ENCODE measurements around the gene SNX5. TPM values are rescaled to one million over a fixed set of nuclear protein-coding genes. Genes with fewer than 3 reads are reported as not detected.

SNX5 gene
- total RNA-seq, 2 experiments from 2014 or later: 234 to 256 TPM

DNA sequence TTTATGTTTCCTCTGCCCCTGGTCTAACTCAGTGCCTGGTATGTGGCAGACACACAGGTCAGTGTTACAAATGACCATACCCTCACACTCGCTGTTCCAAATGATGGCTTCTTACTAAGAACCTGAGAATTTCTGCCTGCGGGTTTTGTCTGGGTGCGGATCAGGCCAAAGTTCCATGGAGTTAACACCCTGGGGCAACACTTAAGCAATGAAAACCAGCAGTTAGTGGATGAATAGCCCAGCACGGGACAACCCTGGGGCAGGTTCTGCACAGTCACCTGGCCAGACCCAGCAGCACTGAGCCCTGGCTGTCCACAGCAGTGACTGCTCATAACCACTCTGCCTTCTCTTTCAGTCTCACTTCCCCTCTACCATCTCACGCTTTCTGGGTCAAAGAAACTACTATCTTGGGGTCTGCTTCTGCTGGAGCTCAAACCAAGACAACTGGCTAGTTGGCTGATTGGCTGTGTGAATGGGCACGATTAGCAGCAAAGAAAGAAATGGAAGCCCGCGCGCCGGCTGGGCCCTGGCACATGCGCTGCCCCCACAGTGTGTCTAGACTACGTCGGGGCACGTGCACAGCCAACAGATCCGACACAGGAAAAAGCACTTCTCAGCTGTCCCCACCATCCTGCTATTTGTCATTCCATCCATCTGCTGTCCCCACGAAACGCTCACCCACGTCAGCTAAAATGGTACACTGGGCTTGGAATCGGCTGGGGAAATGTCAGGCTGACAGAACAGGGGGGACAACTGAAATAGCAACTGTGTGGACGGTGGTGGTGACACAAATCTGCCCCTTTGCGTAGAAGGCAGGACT is 36.8 kb upstream of the SNX5 start:
- intact Hi-C loops (cut with micrococcal nuclease): no loop called here
- no peak overlapping the region for H3K4me3 Mint-ChIP-seq
- no peak for DNase-seq
- H3K4me1 Mint-ChIP-seq (ENCODE audit: low read depth): no peaks in the 10 kb centered on the region
- POLR2A ChIA-PET: no interaction called here
- no peak overlapping the region for H3K27ac Mint-ChIP-seq
- no peaks in the 10 kb centered on the region for H3K27me3 Mint-ChIP-seq
- no peaks in the 10 kb centered on the region for H3K9me3 Mint-ChIP-seq
- CTCF ChIA-PET: no interaction called here
- no peaks in the 10 kb centered on the region for H3K36me3 Mint-ChIP-seq

DNA sequence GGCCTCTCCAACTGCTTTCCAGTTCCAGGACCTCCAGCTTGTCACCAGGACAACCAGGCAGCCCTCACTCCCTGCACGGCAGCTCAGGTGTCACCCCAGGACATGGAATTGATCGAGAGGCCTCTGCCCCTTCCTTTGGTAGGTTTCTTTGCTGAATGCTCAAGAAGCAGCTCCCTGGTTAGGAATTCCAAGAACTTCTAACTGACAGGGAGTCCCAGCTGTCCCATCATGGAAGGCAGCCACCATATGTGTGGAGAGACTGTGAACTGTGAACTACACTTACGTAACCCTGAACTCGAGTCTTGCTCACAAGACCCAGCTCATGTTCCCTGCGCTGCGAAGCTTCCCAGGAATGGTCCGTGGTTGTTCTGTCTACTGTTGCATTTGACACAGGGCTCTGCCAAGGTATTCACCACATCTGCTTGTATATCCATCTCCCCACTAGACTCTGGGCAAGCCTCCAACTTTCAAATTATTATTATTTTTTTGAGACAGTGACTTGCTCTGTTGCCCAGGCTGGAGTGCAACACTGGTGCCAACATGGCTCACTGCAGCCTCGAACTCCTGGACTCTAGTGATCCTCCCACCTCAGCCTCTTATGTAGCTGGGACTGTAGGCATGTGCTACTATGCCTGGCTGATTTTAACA is 35.9 kb upstream of the SNX5 start:
- POLR2A ChIA-PET: no interaction called here
- H3K9me3 Mint-ChIP-seq: no peaks in the 10 kb centered on the region

DNA sequence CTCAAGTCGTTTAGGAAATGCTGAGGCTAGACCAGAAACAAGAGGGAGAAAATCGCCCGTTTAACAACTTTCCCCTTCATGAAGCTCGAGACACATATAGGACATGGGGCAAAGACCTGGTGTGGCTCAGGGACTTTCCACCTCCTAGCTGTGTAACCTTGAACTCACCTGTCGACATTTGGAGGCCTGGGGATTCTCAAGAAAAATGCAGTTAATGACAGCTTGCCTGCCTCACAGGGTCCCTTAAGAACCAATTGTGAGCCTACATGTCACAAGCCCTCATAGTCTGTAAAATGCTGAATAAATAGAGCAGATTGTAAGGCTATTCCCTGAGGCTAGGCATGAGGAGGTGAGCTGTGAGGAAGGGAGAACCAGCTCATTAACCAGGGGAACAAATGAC is 35.3 kb upstream of the SNX5 start:
- Mint-ChIP-seq H3K4me1 (ENCODE audit: low read depth) (no peaks in the 10 kb centered on the region), H3K4me3 (no peak overlapping the region), H3K27me3 (no peaks in the 10 kb centered on the region), H3K27ac (no peak overlapping the region), H3K36me3 (no peaks in the 10 kb centered on the region), H3K9me3 (no peaks in the 10 kb centered on the region)
- intact Hi-C loops (cut with micrococcal nuclease): no loop called here
- POLR2A ChIA-PET: no interaction called here
- no peak for DNase-seq
- CTCF ChIA-PET: no interaction called here

More for the DNA sequence above, 35.9 kb upstream of the SNX5 start:
- CTCF ChIA-PET: no interaction called here
- no peaks in the 10 kb centered on the region for H3K4me1 Mint-ChIP-seq (ENCODE audit: low read depth)
- H3K36me3 Mint-ChIP-seq: no peaks in the 10 kb centered on the region
- DNase-seq: no peak
- no peaks in the 10 kb centered on the region for H3K27me3 Mint-ChIP-seq
- intact Hi-C loops (cut with micrococcal nuclease): no loop called here
- H3K27ac Mint-ChIP-seq: no peak overlapping the region
- H3K4me3 Mint-ChIP-seq: no peak overlapping the region

DNA sequence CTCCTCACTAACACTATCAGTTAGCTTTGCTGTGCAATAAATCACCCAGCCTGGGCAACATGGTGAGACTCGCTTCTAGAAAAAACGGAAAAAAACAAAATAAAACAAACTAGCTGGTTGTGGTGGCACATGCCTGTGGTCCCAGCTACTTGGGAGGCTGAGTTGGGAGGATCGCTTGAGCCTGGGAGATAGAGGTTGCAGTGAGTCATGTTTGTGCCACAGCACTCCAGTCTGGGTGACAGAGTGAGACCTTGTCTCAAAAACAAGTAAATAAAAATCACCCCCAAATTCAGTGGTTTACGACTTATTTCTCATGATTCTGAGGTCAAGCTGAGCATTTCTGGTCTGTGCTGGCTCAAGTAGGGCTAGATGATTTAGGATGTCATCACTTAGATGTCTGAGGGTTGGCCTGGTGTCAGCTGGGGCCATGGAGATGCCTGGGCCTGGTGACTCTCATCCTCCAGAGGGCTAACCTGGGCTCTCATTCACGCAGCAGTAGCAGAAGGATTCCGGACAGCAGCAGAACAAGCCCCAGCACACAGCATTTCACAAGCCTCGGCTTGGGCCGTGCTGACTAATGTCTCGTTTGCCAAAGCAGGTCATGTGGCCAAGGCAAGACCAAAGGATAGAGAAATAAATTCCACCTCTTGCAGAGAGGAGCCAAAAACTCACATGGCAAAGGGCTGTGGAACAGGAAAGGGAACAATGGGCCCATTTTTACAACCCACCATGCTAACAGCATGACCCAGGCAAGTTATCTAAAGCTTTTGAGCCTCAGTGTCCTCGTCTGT is 32.7 kb upstream of the SNX5 start:
- intact Hi-C loops (cut with micrococcal nuclease): no loop called here
- ChIA-PET POLR2A (interaction anchor here (0.7 kb wide), 1 partner anchor 102 kb away, joined by 3 read pairs; no protein-coding TSS in a partner anchor), CTCF (no interaction called here)
- no peak for DNase-seq
- Mint-ChIP-seq H3K9me3 (no peaks in the 10 kb centered on the region), H3K27me3 (peaks cover 3% of the 10 kb centered on the region), H3K27ac (no peak overlapping the region), H3K4me1 (ENCODE audit: low read depth) (peaks cover 1% of the 10 kb centered on the region), H3K36me3 (no peaks in the 10 kb centered on the region), H3K4me3 (no peak overlapping the region)

DNA sequence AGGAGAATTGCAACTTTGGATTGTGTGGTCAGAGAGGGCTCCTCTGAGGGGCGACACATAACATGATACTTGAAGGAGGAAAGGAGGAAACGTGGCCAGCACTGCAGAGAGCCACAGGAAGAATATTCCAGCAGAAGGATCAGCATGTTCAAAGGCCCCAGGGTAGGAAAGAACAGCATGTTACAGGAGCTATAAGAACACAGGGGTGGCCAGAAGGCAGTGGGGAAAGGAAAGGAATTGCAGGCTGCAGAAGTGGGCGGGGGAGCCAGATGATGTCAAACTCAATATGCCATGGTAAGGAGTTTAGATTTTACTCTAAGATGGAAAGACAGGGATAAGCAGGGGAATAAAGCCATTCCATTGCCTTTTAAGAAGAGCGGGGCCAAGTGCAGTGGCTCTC is 31.0 kb upstream of the SNX5 start:
- CTCF ChIA-PET: interaction anchor here (1.5 to 2.0 kb wide), 2 partner anchors 41 to 317 kb away, joined by 4 to 8 read pairs; partner anchors contain the start of gene RRBP1
- Mint-ChIP-seq H3K4me3 (no peak overlapping the region), H3K4me1 (ENCODE audit: low read depth) (peaks cover 8% of the 10 kb centered on the region), H3K36me3 (no peaks in the 10 kb centered on the region), H3K27ac (no peak overlapping the region), H3K9me3 (no peaks in the 10 kb centered on the region), H3K27me3 (peaks cover 3% of the 10 kb centered on the region)
- POLR2A ChIA-PET: no interaction called here
- intact Hi-C loops (cut with micrococcal nuclease): no loop called here
- DNase-seq: no peak

DNA sequence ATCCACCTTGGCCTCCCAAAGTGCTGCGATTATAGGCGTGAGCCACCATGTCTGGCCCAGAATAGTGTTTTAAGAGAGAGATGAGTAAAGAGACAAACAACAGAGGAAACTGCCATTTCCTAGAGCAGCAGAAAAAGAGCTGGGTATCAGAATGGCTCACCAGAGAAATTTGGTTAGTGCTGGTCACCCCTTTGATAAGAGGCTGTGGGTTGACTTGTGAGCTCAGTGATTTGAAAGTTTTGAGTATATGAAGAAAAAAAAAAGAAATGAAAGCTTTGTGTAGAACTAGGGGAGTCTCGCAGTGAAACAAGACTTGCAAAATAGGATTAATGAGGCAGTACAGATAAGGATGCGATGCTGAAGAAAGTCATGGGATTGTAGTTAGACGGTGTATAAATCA is 29.9 kb upstream of the SNX5 start:
- intact Hi-C loops (cut with micrococcal nuclease): no loop called here
- DNase-seq: no peak
- Mint-ChIP-seq H3K36me3 (no peaks in the 10 kb centered on the region), H3K27ac (no peak overlapping the region), H3K27me3 (peaks cover 3% of the 10 kb centered on the region), H3K9me3 (no peaks in the 10 kb centered on the region), H3K4me1 (ENCODE audit: low read depth) (peaks cover 11% of the 10 kb centered on the region), H3K4me3 (no peak overlapping the region)
- CTCF ChIA-PET: interaction anchor here (2.0 kb wide), 1 partner anchor 316 kb away, joined by 8 read pairs; the partner anchor contains the start of gene RRBP1
- POLR2A ChIA-PET: no interaction called here

DNA sequence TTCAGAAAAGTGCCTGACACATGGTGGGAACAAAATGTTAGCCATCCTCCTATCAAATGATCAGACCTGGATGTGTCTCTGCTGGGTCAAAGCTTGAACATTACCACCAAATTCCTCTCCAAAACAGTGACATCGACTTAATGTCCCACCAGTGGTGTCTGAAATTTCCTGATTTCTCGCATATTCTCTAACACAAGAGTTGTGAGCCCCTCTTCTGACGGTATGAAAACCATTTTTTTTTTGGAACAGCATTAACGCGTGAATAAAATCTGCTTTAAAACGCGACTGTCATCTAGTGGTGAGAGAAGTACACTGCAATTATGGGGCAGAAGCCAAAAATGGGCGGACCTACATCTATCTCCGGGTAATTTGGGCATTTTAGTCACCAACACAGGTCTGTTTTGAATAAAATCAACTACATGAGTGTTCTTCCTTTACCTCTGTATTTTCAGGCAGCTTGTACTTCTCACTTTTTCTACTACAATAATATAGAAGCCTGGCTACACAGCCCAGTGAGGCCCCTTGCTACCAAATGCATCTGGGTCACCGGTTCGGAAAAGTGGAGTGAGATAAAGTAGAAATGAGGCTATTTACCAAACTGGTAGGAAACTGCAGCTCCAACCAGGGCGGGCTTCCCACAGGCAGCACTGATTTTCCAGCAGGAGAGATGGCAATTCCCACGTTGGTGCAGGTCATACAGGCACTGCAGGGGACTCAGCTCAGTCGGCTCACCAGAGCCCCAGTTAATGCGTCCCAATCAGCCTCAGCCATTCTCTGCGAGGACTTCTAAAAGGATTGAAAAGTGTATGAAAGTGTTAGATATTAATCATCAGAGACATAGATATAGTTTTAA is 27.6 kb upstream of the SNX5 start:
- peaks cover 3% of the 10 kb centered on the region for H3K27me3 Mint-ChIP-seq
- peak; percentile 55 for DNase-seq
- ChIA-PET CTCF (interaction anchor here (0.6 to 6.9 kb wide), 24 partner anchors 11 to 1945 kb away, joined by 3 to 42 read pairs (median 4); partner anchors contain the start of genes DSTN, RRBP1 and ZNF133), POLR2A (interaction anchor here (1.0 kb wide), 1 partner anchor 314 kb away, joined by 4 read pairs; the partner anchor contains the start of gene RRBP1)
- no peaks in the 10 kb centered on the region for H3K9me3 Mint-ChIP-seq
- peaks cover 28% of the 10 kb centered on the region for H3K4me1 Mint-ChIP-seq (ENCODE audit: low read depth)
- no peak overlapping the region for H3K4me3 Mint-ChIP-seq
- no peak overlapping the region for H3K27ac Mint-ChIP-seq
- intact Hi-C loops (cut with micrococcal nuclease): loop anchor here (1.0 kb wide), 4 partner anchors 37 to 492 kb away; partner anchors contain the start of gene RRBP1
- H3K36me3 Mint-ChIP-seq: no peaks in the 10 kb centered on the region

DNA sequence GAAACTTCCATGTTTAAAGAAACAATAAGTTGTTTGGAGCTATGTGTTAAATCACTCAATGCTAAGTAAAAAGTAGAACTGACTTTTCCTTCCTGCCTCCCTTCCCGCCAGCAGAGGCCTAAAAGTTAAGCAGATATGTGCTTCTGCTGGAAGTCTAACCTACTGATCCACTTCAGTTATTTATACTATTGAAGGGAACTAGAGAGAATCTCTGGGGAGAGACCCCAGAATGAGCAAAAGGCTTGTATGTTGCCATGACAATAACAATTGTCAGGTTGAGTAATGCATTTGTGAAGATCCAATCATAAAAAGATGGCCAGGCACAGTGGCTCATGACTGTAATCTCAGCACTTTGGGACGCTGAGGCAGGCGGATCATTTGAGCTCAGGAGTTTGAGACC is 25.0 kb upstream of the SNX5 start:
- Mint-ChIP-seq H3K4me3 (no peak overlapping the region), H3K4me1 (ENCODE audit: low read depth) (peaks cover 28% of the 10 kb centered on the region), H3K27ac (peak overlapping the region; percentile 81), H3K9me3 (no peaks in the 10 kb centered on the region), H3K27me3 (peaks cover 3% of the 10 kb centered on the region), H3K36me3 (peaks cover 10% of the 10 kb centered on the region)
- intact Hi-C loops (cut with micrococcal nuclease): loop anchor here (5.0 kb wide), 1 partner anchor 381 kb away; no protein-coding TSS in a partner anchor
- no peak for DNase-seq
- ChIA-PET POLR2A (interaction anchor here (0.6 to 2.2 kb wide), 5 partner anchors 26 to 242 kb away, joined by 3 to 13 read pairs (median 4); no protein-coding TSS in a partner anchor), CTCF (interaction anchor here (1.0 to 6.9 kb wide), 6 partner anchors 23 to 488 kb away, joined by 3 to 42 read pairs (median 17); partner anchors contain the start of gene RRBP1)

DNA sequence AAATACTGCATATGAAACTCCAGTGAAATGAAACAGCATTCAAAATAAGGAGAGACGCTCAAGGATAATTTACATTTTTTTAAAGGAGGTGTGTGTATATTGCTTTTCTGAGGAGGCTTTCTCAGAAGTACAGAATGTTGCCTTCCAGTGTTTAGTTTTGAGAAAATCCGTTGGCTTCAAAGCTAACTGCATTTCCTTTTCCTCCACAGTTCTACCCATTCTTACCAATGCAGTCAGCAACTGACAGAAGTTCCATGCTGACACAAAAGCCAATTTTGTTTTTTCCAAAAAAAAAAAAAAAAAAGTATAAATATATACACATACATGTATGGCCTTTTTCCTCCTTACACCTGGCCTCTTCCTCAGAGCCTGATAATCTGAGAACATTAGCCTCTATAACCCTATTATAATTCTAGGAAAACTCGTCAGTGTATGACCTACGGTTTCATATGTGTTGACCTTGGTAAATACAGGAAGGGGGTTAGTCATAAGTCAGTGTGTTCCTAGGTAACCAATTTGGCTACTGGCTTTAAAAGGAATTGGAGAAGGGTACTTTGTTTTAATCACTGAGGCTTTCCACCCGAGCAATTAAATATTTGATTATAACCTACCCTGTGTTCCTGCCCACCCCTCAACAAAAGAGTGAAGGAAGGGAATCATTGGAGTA is 24.4 kb upstream of the SNX5 start:
- POLR2A ChIA-PET: interaction anchor here (0.6 to 2.2 kb wide), 6 partner anchors 25 to 241 kb away, joined by 3 to 13 read pairs (median 4); no protein-coding TSS in a partner anchor

DNA sequence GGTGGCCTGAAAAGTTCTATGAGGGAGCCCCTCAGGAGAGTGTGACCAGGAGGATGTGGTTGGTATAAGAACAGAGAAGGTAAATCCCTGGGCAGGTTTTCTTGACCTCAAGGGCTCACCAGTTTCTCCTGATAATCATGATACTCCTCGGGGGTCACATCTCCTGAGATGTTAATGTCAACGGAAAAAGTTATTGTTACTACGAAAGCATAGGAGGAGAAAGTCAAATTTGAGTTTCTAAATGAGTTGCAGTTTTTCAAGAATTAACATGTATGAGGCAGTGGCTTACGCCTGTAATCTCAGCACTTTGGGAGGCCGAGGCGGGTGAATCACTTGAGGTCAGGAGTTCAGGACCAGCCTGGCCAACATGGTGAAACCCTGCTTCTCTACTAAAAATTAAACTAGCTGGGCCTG is 23.6 kb upstream of the SNX5 start:
- peak overlapping the region; percentile 31 for H3K4me3 Mint-ChIP-seq
- intact Hi-C loops (cut with micrococcal nuclease): loop anchor here (1.0 to 5.0 kb wide), 9 partner anchors 24 to 487 kb away; partner anchors contain the start of genes RRBP1 and SNX5
- H3K4me1 Mint-ChIP-seq (ENCODE audit: low read depth): peaks cover 36% of the 10 kb centered on the region
- H3K27me3 Mint-ChIP-seq: no peaks in the 10 kb centered on the region
- peak; percentile 84 for DNase-seq
- POLR2A ChIA-PET: interaction anchor here (1.0 to 2.2 kb wide), 6 partner anchors 24 to 97 kb away, joined by 3 to 13 read pairs (median 4); no protein-coding TSS in a partner anchor
- CTCF ChIA-PET: interaction anchor here (1.1 to 6.9 kb wide), 4 partner anchors 26 to 335 kb away, joined by 3 to 42 read pairs (median 22); partner anchors contain the start of gene RRBP1
- H3K9me3 Mint-ChIP-seq: no peaks in the 10 kb centered on the region
- H3K27ac Mint-ChIP-seq: peak overlapping the region; percentile 81
- peaks cover 18% of the 10 kb centered on the region for H3K36me3 Mint-ChIP-seq

More for the DNA sequence above, 24.4 kb upstream of the SNX5 start:
- Mint-ChIP-seq H3K4me1 (ENCODE audit: low read depth) (peaks cover 29% of the 10 kb centered on the region), H3K4me3 (peak overlapping the region; percentile 31), H3K36me3 (peaks cover 12% of the 10 kb centered on the region), H3K27me3 (peaks cover 3% of the 10 kb centered on the region), H3K27ac (peak overlapping the region; percentile 81), H3K9me3 (no peaks in the 10 kb centered on the region)
- no peak for DNase-seq
- CTCF ChIA-PET: interaction anchor here (1.1 to 6.9 kb wide), 6 partner anchors 23 to 487 kb away, joined by 3 to 42 read pairs (median 17); partner anchors contain the start of gene RRBP1
- intact Hi-C loops (cut with micrococcal nuclease): loop anchor here (1.0 to 5.0 kb wide), 9 partner anchors 25 to 488 kb away; partner anchors contain the start of genes RRBP1 and SNX5
